IPS-20b (cell line): Measurements from ENCODE around the gene STT3B.
"Not testable (repeated sequence)": the region's sequence is repeated elsewhere in the genome, so short reads cannot be mapped to it uniquely, and the experiment has no call there.

Source experiments
- H3K27ac ChIP-seq: one replicate; pipeline ENCODE4 v1.5.1; 2013; ENCODE audit warnings: low read length
- H3K27me3 ChIP-seq: 2 replicates; pipeline ENCODE4 v1.6.1; 2013; ENCODE audit warnings: mild to moderate bottlenecking, low read length, inconsistent platforms; ENCODE audit not compliant: insufficient read depth
- H3K36me3 ChIP-seq: 2 replicates; pipeline ENCODE4 v1.6.1; 2013; ENCODE audit warnings: low read depth, mild to moderate bottlenecking, inconsistent platforms, low read length, moderate library complexity; ENCODE audit not compliant: insufficient read depth
- H3K4me1 ChIP-seq: 2 replicates; pipeline ENCODE4 v1.6.1; 2013; ENCODE audit warnings: mild to moderate bottlenecking, control low read depth, inconsistent platforms, low read length, moderate library complexity; ENCODE audit not compliant: insufficient read depth
- H3K4me3 ChIP-seq: 2 replicates; pipeline ENCODE4 v1.5.1; 2013; ENCODE audit warnings: mild to moderate bottlenecking, low read length, inconsistent platforms
- H3K9ac ChIP-seq: 2 replicates; pipeline ENCODE4 v1.6.1; 2013; ENCODE audit warnings: low read depth, mild to moderate bottlenecking, inconsistent platforms, low read length, moderate library complexity
- H3K9me3 ChIP-seq: 2 replicates; pipeline ENCODE4 v1.6.1; 2013; ENCODE audit warnings: mild to moderate bottlenecking, low read depth, low read length, inconsistent platforms; ENCODE audit not compliant: insufficient read depth

The STT3B gene

GRCh38 chr3:31503456-31503855, 29.3 kb upstream of the STT3B start:
- no peak overlapping the region for H3K27ac ChIP-seq
- H3K36me3 ChIP-seq, result no peaks in the 10 kb centered on the region
- no peaks in the 10 kb centered on the region for H3K27me3 ChIP-seq
- no peaks in the 10 kb centered on the region for H3K9me3 ChIP-seq
- H3K4me1 ChIP-seq, result peaks cover 17% of the 10 kb centered on the region; the same call in 1 of the 2 replicates
- no peak overlapping the region for H3K4me3 ChIP-seq
- H3K9ac ChIP-seq, result no peak overlapping the region

DNA sequence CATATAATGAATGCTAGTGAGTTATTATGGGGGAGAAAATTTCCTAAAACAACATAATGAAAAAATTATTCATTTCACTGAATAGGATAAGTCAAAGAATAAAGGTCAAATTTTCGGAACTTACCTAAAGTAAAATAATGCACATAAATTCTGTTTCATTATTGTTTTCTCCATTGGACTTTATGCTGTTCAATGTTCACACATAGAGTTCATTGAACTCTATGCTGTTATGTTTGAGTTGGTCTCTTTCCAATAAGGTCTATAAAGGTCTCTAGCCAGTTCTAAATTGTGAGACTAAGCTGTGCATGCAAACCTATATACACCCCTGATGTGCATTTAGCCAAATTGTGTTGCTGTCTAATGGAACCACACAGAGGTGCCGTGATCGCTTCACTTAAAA, 28.5 kb upstream of the STT3B start:
- no peaks in the 10 kb centered on the region for H3K27me3 ChIP-seq
- no peak overlapping the region for H3K9ac ChIP-seq
- H3K4me3 ChIP-seq, result no peak overlapping the region
- H3K4me1 ChIP-seq, result peaks cover 17% of the 10 kb centered on the region; the same call in 1 of the 2 replicates
- no peaks in the 10 kb centered on the region for H3K36me3 ChIP-seq
- no peak overlapping the region for H3K27ac ChIP-seq
- H3K9me3 ChIP-seq, result no peaks in the 10 kb centered on the region

DNA sequence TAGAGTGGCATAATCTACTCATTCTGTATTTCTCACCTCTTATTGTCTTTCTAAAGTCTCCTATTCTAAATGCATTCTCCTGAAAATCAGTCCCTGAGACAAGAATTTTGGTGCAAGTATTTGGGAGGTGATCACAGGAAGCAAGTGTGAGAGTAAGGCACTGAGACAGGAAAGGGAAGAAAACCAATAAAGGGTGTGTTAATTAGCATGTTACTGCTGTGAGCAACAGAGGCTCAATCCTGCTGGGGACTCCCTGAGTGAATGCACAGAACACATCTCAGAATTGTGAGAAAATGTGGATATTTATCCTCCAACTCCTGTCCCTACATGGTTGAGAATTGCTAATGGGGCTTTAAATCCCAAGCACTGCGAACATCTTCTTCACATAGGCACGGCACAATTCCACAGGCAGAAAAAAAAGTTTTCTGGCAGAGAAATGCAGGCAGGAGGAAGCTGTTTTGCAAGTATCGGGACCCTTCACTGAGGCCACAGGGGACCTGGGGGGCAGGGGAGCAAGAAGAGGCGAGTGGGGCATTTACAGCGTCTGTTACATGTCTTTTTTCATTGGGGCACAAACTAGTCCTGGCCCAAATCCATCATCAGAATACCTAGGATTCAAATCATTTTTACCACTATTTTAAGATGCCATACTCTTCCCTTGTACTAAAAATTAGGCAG, 27.2 kb upstream of the STT3B start:
- Histone ChIP-seq H3K27ac (no peak overlapping the region), H3K4me1 (peaks cover 17% of the 10 kb centered on the region; the same call in 1 of the 2 replicates), H3K9ac (peak overlapping the region; percentile 46; the same call in 1 of the 2 replicates), H3K9me3 (no peaks in the 10 kb centered on the region), H3K27me3 (no peaks in the 10 kb centered on the region), H3K4me3 (peak overlapping the region; percentile 55), H3K36me3 (no peaks in the 10 kb centered on the region)

- not testable (repeated sequence) for H3K27ac ChIP-seq, H3K36me3 ChIP-seq, H3K9me3 ChIP-seq, H3K27me3 ChIP-seq, H3K4me3 ChIP-seq, H3K9ac ChIP-seq
- H3K4me1 ChIP-seq, result peaks cover 17% of the 10 kb centered on the region; the same call in 1 of the 2 replicates
These were observed 26.2 kb upstream of the STT3B start for GRCh38 chr3:31506515-31506914.

DNA sequence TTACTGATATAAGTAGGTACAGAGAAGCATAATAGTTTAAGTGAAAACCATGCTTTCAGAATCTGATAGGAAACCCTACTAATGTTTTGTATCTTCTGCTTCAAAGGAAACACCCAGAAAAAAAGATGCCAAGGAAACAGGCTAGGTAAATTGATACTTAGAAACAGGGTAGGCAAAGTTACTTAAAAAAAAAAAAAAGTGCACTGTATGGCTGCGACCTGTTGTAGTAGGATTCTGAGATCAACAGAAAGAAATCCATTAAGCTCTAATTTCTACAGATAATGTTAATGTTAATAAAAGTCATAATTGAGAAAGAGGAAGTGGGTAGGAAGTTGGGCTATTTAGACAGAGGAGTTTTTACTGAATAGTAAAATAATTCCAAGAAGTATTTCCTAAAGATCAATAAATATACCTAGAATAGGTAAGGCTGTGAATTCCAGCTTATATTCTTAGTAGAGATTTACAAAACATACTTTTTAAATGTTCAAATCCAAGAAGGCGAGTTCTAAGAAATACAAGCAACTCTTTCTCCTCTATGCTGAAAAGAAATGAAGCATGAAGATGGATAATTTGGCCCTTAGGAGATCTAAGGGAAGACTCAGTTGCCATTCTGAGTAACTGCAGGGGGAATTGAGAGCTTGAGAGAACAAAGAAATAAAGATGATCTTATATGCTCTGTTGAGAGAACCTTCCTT, 24.1 kb upstream of the STT3B start:
- Histone ChIP-seq H3K9ac (no peak overlapping the region), H3K4me1 (peaks cover 17% of the 10 kb centered on the region; the same call in 1 of the 2 replicates), H3K36me3 (no peaks in the 10 kb centered on the region), H3K9me3 (no peaks in the 10 kb centered on the region), H3K4me3 (no peak overlapping the region), H3K27me3 (no peaks in the 10 kb centered on the region), H3K27ac (no peak overlapping the region)

DNA sequence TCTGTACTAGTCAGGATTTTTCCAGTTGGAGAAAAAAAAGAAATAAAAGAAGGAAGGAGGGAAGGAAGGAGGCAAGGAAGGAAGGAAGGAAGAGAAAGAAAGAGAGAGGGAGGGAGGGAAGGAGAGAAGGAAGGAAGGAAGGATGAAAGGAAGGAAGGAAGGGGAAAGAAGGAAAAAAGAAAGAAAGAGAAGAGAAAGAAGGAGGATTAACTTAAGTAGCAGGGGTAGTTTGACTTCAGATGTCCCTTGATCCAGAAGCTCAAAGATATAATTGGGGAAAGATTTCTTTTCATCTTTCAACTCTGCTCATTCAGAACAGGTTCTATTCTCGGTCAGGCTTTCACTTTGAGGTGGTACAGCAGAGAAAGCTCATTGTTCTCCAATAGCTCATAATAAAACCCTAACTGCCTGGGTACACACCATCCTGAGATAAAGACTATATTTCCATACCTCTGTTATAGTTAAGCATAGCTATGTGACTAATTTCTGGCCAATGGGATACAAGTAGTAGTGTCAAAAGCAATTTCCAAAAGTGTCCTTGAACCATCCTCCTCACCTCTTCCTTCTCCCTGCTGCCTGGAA, 23.5 kb upstream of the STT3B start:
- Histone ChIP-seq H3K9me3 (no peaks in the 10 kb centered on the region), H3K27ac (no peak overlapping the region), H3K27me3 (no peaks in the 10 kb centered on the region), H3K36me3 (no peaks in the 10 kb centered on the region), H3K9ac (no peak overlapping the region), H3K4me1 (peaks cover 17% of the 10 kb centered on the region; the same call in 1 of the 2 replicates), H3K4me3 (no peak overlapping the region)

- Histone ChIP-seq H3K36me3 (no peaks in the 10 kb centered on the region), H3K27me3 (no peaks in the 10 kb centered on the region), H3K4me3 (no peak overlapping the region), H3K27ac (no peak overlapping the region), H3K9ac (no peak overlapping the region), H3K9me3 (no peaks in the 10 kb centered on the region), H3K4me1 (peaks cover 2% of the 10 kb centered on the region; the same call in 1 of the 2 replicates)
These were observed 18.2 kb upstream of the STT3B start for GRCh38 chr3:31514570-31514969.

DNA sequence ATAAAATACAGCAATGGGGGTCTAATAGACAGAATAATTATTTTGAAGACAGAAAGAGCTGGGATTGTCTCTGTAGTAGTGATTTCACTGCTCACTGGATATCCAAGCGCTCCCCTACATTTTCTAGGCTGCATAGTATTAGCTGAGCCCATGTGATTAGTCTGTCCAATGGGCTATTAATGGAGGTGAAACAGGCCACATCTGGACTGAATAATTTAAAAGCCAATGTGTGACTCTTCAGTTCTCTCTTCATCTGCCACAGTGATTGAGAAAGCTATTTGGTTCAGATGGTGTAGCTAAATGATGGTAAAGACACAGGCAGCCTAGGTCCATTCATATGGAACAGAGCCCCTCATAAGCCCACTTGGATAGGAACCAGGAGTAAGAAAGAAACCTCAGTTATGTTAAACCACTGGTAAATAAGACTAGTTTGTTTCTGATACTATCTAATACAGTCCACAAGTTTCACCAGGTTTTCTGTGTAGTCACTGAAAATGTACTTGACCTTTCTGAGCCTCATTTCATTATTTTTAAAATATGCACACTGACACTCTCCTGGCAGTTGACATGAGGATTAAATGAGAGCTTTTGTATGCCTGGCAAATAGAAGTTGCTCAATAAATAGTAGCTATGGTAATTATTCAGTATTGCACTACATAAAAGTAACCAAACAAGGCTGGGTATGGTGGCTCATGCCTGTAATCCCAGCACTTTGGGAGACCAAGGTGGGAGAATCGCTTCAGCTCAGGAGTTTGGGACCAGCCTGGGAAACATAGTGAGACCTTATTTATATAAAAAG, 17.0 kb upstream of the STT3B start:
- Histone ChIP-seq H3K4me3 (no peak overlapping the region), H3K9ac (no peak overlapping the region), H3K4me1 (peaks cover 2% of the 10 kb centered on the region; the same call in 1 of the 2 replicates), H3K27ac (no peak overlapping the region), H3K27me3 (no peaks in the 10 kb centered on the region), H3K36me3 (no peaks in the 10 kb centered on the region), H3K9me3 (no peaks in the 10 kb centered on the region)

- Histone ChIP-seq H3K27ac (no peak overlapping the region), H3K27me3 (no peaks in the 10 kb centered on the region), H3K9me3 (no peaks in the 10 kb centered on the region), H3K36me3 (no peaks in the 10 kb centered on the region), H3K4me1 (peaks cover 2% of the 10 kb centered on the region; the same call in 1 of the 2 replicates), H3K4me3 (no peak overlapping the region), H3K9ac (no peak overlapping the region)
These were observed 16.0 kb upstream of the STT3B start for GRCh38 chr3:31516757-31517156.

GRCh38 chr3:31521468-31521867, 11.3 kb upstream of the STT3B start:
- Histone ChIP-seq H3K36me3 (no peaks in the 10 kb centered on the region), H3K4me1 (no peaks in the 10 kb centered on the region), H3K9ac (no peak overlapping the region), H3K27ac (no peak overlapping the region), H3K4me3 (no peak overlapping the region), H3K9me3 (no peaks in the 10 kb centered on the region), H3K27me3 (no peaks in the 10 kb centered on the region)

- H3K27me3 ChIP-seq, result no peaks in the 10 kb centered on the region
- H3K4me3 ChIP-seq, result no peak overlapping the region
- no peaks in the 10 kb centered on the region for H3K4me1 ChIP-seq
- H3K9ac ChIP-seq, result no peak overlapping the region
- H3K36me3 ChIP-seq, result no peaks in the 10 kb centered on the region
- H3K9me3 ChIP-seq, result no peaks in the 10 kb centered on the region
- H3K27ac ChIP-seq, result no peak overlapping the region
These were observed 10.6 kb upstream of the STT3B start for GRCh38 chr3:31522152-31522551.
